Glutamatergic neuron (in vitro differentiated cells): Measurements from ENCODE around the gene GAB3. TPM values are rescaled to one million over a fixed set of nuclear protein-coding genes. Genes with fewer than 3 reads are reported as not detected.
"Not testable (repeated sequence)": the region's sequence is repeated elsewhere in the genome, so short reads cannot be mapped to it uniquely, and the experiment has no call there.

ENCODE experiments used
- DNase-seq: peaks from one replicate; pipeline ENCODE4 v3.0.0; 2022
- H3K27ac Mint-ChIP-seq: one replicate; pipeline ENCODE4 v1.8.0; 2020; ENCODE audit warnings: mild to moderate bottlenecking, mixed read lengths, inconsistent platforms; ENCODE audit not compliant: unreplicated experiment
- H3K27me3 Mint-ChIP-seq: one replicate; pipeline ENCODE4 v1.8.0; 2020; ENCODE audit warnings: mild to moderate bottlenecking, moderate library complexity, mixed read lengths, inconsistent platforms; ENCODE audit not compliant: unreplicated experiment
- H3K36me3 Mint-ChIP-seq: one replicate; pipeline ENCODE4 v1.8.0; 2020; ENCODE audit warnings: mild to moderate bottlenecking, mixed read lengths, inconsistent platforms; ENCODE audit not compliant: unreplicated experiment
- H3K4me1 Mint-ChIP-seq: one replicate; pipeline ENCODE4 v1.8.0; 2020; ENCODE audit warnings: mild to moderate bottlenecking, low read depth, mixed read lengths, inconsistent platforms; ENCODE audit not compliant: unreplicated experiment
- H3K4me3 Mint-ChIP-seq: one replicate; pipeline ENCODE4 v1.8.0; 2020; ENCODE audit warnings: mild to moderate bottlenecking, mixed read lengths, inconsistent platforms; ENCODE audit not compliant: unreplicated experiment
- H3K9me3 Mint-ChIP-seq: one replicate; pipeline ENCODE4 v1.8.0; 2020; ENCODE audit warnings: mild to moderate bottlenecking, moderate library complexity, mixed read lengths, inconsistent platforms; ENCODE audit not compliant: unreplicated experiment
- total RNA-seq: library from RNA; stranded (reverse); fragmentation: NEBNext Ultra II Directional; extraction: Animal tissue kit (Norgen Biotek cat#: 25700); gene quantifications from one replicate; pipeline ENCODE4 v1.2.1, GENCODE V29; 2021; ENCODE audit not compliant: unreplicated experiment
- TF ChIP-seq, protein P1 (sequence below): fragments of 200-600 bp; sonication (generic); IDR thresholded peaks from one replicate; pipeline ENCODE4 v1.5.0; 2021; ENCODE audit not compliant: partially characterized antibody, unreplicated experiment

Gene GAB3
- total RNA-seq, 1 donor from 2014 or later: 9.6 TPM

DNA sequence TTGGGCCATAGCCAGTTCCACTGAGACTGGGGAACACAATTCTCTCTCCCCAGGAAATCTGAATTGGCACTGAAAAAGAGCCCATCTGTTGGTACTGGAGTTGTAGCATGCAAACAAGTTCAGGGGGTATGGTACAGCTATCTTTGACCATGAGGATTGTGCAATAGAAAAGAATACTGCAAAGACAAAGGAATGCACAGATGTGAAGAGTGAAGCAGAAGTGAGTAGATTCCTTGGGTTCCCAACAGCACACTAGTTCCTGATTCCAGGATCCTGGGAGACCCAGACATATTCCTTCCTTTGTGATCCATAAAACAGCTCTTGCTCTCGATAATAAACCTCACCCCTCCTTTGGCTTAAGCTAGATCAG, 54.2 kb downstream of the GAB3 start:
- Mint-ChIP-seq H3K27me3 (no peaks in the 10 kb centered on the region), H3K4me1 (no peaks in the 10 kb centered on the region), H3K4me3 (no peak overlapping the region), H3K36me3 (peaks cover 4% of the 10 kb centered on the region), H3K27ac (no peak overlapping the region), H3K9me3 (peaks cover under 1% of the 10 kb centered on the region)
- TF ChIP-seq, protein P1, sequence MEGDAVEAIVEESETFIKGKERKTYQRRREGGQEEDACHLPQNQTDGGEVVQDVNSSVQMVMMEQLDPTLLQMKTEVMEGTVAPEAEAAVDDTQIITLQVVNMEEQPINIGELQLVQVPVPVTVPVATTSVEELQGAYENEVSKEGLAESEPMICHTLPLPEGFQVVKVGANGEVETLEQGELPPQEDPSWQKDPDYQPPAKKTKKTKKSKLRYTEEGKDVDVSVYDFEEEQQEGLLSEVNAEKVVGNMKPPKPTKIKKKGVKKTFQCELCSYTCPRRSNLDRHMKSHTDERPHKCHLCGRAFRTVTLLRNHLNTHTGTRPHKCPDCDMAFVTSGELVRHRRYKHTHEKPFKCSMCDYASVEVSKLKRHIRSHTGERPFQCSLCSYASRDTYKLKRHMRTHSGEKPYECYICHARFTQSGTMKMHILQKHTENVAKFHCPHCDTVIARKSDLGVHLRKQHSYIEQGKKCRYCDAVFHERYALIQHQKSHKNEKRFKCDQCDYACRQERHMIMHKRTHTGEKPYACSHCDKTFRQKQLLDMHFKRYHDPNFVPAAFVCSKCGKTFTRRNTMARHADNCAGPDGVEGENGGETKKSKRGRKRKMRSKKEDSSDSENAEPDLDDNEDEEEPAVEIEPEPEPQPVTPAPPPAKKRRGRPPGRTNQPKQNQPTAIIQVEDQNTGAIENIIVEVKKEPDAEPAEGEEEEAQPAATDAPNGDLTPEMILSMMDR: no peak
- DNase-seq: no peak

- peaks cover 7% of the 10 kb centered on the region for H3K36me3 Mint-ChIP-seq
- no peak overlapping the region for H3K4me3 Mint-ChIP-seq
- H3K9me3 Mint-ChIP-seq: peaks cover 1% of the 10 kb centered on the region
- H3K27me3 Mint-ChIP-seq: no peaks in the 10 kb centered on the region
- H3K4me1 Mint-ChIP-seq: no peaks in the 10 kb centered on the region
- DNase-seq: no peak
- TF ChIP-seq, protein P1: no peak
- no peak overlapping the region for H3K27ac Mint-ChIP-seq
Observed at GRCh38 chrX:154695911-154696675, 54.8 kb downstream of the GAB3 start.

DNA sequence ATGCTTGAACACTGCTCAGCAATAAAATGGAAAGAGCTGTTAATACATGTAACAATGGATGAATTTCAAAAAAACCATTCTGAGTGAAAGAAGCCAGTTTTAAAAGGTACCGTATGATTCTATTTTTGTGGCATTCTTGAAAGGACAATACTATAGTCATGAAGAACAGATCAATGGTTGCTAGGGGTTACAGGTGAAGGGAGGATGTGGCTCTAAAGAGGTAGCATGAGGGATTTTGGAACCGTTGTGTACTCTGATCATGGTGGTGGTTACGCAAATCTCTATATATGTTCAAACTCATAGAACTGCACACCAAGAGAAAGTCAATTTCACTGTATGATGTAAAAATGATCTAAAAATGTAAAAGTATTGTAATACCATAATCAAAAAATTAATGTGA, 57.5 kb downstream of the GAB3 start:
- Mint-ChIP-seq H3K27me3 (no peaks in the 10 kb centered on the region), H3K4me3 (no peak overlapping the region), H3K9me3 (peaks cover 1% of the 10 kb centered on the region), H3K27ac (no peak overlapping the region), H3K36me3 (peaks cover 7% of the 10 kb centered on the region), H3K4me1 (no peaks in the 10 kb centered on the region)
- TF ChIP-seq, protein P1: no peak
- DNase-seq: no peak

DNA sequence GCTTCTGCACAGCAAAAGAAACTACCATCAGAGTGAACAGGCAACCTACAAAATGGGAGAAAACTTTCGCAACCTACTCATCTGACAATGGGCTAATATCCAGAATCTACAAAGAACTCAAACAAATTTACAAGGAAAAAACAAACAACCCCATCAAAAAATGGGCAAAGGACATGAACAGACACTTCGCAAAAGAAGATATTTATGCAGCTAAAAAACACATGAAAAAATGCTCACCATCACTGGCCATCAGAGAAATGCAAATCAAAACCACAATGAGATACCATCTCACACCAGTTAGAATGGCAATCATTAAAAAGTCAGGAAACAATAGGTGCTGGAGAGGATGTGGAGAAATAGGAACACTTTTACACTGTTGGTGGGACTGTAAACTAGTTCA, 60.4 kb downstream of the GAB3 start:
- H3K9me3 Mint-ChIP-seq, H3K4me3 Mint-ChIP-seq, H3K27me3 Mint-ChIP-seq, H3K27ac Mint-ChIP-seq, H3K4me1 Mint-ChIP-seq, DNase-seq: not testable (repeated sequence)
- H3K36me3 Mint-ChIP-seq: peaks cover 10% of the 10 kb centered on the region

DNA sequence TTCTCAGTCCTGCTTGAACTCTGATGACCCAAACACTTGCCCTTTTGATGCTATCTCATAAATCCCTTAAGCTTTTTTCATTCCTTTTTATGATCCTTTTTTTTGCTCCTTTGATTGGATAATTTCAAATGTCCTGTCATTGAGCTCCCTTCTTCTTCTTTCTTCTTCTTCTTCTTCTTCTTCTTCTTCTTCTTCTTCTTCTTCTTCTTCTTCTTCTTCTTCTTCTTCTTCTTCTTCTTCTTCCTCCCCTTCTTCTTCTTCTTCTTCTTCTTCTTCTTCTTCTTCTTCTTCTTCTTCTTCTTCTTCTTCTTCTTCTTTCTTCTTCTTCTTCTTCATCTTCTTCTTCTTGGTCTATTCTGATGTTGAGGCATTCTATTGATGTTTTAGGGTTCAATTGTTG, 78.8 kb downstream of the GAB3 start:
- not testable (repeated sequence) for H3K9me3 Mint-ChIP-seq, H3K27me3 Mint-ChIP-seq, DNase-seq, H3K27ac Mint-ChIP-seq, H3K4me3 Mint-ChIP-seq, H3K4me1 Mint-ChIP-seq
- peaks cover 21% of the 10 kb centered on the region for H3K36me3 Mint-ChIP-seq

GRCh38 chrX:154670848-154671247, 80.0 kb downstream of the GAB3 start:
- not testable (repeated sequence) for H3K27ac Mint-ChIP-seq, H3K9me3 Mint-ChIP-seq, H3K4me3 Mint-ChIP-seq, H3K4me1 Mint-ChIP-seq, H3K27me3 Mint-ChIP-seq, DNase-seq
- H3K36me3 Mint-ChIP-seq: peaks cover 21% of the 10 kb centered on the region
